Activated gamma-delta T cell (primary cell): ENCODE measurements around the gene NOP53.
"Not testable (repeated sequence)": the region's sequence is repeated elsewhere in the genome, so short reads cannot be mapped to it uniquely, and the experiment has no call there.

Experiments used
- DNase-seq: peaks from one replicate; lab custom pipeline; 2025; lab: John Stamatoyannopoulos, UW
- total RNA-seq, 2 donors: gene quantifications; one replicate each; lab custom pipeline; 2026; lab: John Stamatoyannopoulos, UW

NOP53 gene
- total RNA-seq: 338 to 429 reads per million in 2 donors

DNA sequence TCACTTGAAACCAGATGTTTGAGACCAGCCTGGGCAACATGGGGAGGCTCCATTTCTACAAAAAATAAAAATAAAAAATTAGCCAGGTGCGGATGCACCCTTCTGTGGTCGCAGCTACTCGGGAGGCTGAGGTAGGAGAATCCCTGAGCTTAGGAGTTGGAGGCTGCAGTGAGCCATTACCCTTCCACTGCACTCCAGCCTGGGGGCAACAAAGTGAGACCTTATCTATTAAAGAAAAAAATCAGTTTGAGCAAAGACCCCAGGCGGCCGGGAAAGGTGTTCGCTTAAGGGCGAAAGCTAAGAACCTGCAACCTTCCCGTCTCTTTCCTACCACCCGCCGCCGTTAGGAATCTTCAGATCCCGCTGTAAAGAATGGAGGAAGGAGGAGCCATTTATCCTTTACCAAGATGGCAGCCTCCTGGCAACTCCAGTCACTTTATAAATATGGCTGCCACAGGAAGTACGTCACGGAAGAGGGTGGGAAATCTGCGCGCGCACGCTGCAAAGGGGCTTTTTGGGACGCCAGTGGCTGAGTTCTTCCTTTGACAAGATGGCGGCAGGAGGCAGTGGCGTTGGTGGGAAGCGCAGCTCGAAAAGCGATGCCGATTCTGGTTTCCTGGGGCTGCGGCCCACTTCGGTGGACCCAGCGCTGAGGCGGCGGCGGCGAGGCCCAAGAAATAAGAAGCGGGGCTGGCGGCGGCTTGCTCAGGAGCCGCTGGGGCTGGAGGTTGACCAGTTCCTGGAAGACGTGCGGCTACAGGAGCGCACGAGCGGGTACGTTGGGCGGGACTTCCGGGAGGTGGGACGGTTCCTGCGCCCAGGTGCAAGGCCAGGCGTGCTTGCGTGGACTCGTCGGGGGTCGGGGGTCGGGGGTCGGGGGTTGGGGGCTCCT is at the start of gene NOP53:
Gene NOP53, plus strand, starts transcription at position 537 of the 892 bp plus-strand sequence. Its CDS starts 14 bp downstream, at position 551.
- peak; percentile 84 for DNase-seq

DNA sequence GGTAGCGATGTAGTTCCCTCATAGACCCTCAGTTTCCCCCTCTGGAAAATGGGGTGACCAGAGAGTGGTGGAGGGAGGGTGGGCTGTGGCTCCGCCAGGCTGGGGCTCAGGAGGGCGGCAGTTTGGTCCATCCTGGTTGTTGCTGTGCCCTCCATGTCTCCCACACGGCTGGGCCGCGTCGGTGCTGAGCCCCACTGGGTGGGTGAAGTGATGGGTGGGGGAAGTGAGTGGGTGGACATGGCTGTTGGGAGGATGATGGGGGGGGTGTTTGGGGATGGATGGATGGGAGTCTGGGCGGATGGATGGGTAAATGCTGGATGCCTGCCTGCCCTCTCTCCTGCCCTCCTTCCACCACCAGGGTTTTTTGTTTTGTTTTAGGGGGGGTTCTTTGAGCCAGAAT is 48.7 kb upstream of the NOP53 start:
- DNase-seq: no peak

DNA sequence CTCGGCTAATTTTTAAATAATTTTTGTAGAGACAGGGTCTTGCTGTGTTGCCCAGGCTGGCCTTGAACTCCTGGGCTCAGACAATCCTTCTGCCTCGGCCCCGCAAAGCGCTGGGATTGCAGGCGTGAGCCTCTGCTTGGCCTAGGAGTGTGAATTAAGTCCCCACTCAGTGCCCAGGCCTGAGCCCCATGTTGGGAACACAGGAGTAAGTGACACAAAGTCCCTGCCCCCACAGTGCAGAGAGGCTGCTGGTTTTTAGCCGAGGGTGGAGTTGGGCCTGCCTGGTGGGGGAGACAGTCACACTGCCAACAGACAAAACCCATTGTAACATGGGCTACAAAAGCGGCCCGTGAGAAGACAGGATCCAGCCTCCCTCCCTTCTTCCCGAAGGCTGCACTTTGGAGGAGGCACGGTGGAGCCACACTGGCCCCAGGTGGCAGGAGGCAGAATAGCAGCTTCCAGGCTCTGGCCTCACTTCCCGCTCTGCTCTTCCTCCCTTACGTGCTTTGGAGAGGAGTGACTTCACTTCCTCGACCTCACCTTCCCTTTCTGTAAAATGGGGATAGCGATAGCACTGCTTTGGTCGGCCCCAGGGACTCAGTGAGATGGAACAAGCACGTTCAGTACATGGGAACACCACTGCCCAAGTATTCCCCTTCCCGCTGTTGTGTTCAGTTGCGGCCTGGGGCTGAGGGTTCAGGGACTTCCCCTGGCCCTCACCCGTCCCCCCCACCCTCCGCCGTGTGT is 47.3 kb upstream of the NOP53 start:
- no peak for DNase-seq

DNA sequence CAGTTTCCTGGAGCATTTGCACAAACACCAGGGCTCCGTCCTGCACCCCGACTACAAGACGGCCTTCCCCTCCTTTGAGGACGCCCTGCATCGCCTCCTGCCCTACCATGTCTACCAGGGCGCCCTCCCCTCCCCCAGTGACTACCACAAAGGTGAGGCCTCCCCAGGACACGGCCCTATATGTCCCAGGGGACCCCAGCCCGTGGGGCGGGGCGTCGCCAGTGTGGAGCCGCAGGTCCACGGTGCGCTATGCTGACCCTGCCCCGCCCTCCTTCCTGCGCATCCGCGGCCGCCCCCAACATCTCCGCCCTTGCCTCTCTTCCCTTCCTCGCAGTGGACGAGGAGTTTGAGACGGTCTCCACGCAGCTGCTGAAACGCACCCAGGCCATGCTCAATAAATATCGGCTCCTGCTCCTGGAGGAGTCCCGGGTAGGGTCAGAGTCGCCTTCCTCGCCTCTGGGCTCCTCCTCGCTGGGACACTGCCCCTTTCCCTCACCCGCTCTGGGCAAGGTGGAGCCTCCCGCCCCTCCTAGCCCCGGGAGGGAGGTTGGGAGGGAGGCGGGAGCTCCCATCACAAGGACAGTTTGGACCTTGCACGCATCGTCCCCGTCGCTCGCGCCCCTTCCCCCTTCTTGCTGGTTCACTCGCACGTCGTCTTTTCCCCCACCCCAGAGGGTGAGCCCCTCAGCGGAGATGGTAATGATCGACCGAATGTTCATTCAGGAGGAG is 46.6 kb upstream of the NOP53 start:
- DNase-seq: no peak

DNA sequence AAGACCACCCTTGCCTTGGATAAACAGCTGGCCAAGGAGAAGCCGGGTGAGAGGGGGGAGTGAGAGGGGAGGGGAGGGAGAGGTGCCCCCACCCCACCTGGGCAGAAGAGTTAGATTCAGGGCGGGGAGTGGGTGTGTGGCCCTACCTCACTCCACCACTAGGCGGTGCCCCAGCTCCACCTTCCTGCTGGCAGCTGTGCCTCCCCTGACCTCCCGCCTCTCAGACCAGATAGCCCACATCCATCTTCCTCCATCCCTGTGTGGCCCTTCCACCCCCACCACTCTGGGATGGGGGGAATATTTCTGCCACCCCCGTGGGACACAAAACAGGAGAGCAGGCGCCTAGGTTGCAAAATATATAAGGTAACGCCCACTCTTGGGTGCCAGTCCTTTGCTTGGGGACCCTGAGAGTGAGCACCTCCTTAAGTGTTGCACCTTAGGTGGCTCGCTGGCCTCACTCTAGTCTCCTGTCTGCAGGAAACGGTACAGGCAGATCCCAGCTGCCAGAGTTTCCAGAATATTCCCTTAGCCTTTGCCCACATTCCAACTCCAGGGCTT is 45.9 kb upstream of the NOP53 start:
- no peak for DNase-seq

DNA sequence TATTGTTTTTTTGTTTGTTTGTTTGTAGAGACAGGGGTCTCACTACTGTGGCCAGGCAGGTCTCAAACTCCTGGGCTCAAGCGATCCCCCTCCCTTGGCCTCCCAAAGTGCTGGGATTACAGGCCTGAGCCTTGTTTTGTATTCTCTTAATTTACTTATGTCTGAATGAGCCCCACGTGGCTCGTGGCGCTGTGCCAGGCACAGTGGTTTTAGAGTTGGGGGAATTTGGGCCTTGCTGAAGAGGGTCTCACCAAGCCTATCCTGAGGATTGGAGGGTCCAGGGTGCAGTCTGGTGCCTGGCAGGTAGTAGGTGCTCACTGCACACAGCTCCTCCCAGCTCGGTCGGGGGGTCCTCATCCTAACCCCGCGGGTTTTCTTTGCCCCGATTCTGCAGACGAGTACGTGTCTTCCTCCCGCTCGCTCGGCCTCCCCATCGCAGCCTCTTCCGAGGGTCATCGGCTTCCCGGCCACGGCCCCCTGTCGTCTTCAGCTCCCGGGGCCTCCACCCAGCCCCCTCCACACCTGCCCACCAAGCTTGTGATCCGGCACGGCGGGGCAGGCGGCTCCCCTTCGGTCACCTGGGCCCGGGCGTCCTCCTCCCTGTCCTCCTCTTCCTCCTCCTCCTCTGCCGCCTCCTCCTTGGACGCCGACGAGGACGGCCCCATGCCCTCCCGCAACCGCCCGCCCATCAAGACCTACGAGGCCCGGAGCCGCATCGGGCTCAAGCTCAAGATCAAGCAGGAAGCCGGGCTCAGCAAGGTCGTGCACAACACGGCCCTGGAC is 44.2 kb upstream of the NOP53 start:
- DNase-seq: no peak

DNA sequence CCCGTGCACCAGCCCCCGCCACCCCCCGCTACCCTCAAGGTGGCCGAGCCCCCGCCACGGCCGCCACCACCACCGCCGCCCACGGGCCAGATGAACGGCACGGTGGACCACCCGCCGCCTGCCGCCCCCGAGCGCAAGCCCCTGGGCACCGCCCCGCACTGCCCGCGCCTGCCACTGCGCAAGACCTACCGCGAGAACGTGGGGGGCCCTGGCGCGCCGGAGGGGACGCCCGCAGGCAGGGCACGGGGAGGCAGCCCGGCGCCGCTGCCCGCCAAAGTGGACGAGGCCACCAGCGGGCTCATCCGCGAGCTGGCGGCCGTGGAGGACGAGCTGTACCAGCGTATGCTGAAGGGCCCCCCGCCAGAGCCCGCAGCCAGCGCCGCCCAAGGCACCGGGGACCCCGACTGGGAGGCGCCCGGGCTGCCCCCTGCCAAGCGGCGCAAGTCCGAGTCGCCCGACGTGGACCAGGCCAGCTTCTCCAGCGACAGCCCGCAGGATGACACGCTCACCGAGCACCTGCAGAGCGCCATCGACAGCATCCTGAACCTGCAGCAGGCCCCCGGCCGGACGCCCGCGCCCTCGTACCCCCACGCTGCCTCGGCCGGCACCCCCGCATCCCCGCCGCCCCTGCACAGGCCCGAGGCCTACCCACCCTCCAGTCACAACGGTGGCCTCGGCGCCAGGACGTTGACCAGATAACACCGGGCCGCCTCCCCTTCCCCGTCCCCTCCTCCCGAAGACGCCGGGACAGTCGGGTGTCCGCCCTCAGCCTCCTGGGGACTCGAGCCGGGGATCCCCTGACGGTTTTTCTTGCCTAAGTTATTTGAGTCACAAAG is 43.4 kb upstream of the NOP53 start:
- DNase-seq: no peak

DNA sequence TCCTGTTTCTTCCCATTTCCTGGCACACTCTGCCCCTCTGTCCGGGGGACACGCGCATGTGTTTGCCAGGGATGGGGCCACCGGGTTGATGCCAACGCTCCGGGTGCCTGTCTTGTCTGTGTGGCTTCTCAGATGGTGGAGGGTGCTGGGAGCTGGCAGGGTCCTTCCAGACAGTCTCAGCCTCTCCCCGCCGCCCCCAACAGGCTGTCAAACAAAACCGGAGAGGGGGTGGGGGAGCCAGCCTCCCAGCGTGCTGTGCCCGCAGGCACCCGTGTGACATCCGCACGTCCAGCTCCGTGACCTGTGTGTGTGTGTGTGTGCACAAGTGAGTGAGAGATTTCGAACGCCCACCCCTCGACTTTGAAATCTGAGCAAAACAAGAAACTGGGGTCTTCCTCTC is 42.7 kb upstream of the NOP53 start:
- no peak for DNase-seq

DNA sequence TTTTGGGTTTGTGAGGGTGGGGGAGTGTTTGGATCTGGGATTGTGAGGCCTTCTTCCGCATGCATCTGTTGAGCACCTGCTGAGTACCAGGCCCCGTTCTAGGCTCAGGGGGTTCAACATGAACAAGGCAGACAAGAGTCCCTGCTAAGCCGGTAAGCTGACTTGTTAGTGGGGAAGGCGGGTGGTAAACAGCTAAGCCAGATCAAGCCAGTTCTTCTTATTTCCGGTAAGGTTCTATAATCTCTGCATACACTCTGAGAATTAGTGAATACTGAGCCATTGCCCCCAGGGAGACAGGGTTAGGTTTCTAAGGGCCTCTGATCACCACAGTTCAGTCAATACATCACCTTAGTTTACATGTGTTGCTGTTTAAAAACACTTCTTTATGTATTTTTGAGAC is 42.0 kb upstream of the NOP53 start:
- no peak for DNase-seq

DNA sequence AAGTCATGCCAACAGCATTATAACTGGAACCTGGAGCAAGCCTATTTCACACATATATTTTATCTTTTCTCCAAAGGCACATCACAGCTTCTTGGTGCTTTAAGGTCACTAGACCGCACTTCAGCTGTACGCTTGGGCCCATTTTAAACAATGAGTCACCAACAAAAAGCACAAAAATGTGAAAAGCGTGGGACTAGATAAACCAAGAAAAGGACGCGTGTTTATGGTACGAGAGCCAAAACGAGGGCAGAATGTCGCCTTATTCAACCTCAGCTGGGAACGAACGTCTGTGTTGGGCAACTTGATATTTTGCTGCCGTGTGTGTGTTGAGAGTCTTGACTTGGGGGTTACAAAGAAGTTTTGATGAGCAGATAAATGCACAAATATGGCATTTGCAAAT is 41.3 kb upstream of the NOP53 start:
- DNase-seq: no peak

DNA sequence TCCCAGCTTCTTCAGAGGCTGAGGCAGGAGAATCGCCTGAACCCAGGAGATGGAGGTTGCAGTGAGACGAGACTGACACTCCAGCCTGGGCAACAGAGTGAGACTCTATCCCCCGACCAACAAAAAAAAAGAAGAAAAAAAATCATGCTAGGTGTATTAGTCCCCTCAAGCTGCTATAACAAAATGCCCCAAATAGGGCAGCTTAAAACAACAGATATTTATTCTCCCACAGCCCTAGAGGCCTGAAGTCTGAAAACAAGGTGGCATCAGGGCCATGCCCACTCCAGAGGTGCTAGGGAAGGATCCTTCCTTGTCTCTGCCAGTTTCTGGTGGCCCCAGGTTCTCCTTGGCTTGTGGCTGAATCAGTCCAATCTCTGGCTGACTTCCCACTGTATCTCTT is 40.7 kb upstream of the NOP53 start:
- DNase-seq: no peak

DNA sequence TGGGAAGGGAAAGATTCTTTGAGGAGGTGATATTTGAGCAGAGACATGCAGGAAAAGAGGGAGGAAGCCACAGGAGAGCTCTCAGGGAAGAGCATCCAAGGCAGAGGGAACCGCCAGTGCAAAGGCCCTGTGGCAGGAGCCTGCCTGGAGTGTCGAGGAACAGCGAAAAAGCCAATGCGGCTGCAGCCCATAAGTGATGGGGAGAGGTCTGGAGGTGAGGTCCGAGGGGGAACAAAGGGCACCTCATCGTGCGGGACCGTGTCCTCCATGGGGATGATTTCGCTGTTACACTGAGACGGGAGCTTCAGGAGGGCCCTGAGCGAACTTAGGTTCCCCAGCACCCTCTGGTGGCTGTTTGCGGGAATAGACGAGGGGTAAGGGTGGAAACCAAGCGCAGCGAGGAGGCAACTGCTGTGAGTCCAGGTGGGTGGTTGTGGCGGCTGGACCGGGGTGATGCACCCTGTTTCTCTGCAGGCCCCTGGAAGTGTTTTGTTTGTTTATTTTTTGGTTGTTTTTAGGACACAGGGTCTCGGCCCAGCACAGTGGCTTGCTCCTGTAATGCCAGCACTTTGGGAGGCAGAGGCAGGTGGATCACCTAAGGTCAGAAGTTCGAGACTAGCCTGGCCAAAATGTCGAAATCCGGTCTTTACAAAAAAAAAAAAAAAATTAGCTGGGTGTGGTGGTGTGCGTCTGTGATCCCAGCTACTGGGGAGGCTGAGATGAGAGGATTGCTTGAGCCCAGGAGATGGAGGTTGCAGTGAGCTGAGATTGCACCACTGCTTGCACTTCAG is 38.0 kb upstream of the NOP53 start:
- no peak for DNase-seq

DNA sequence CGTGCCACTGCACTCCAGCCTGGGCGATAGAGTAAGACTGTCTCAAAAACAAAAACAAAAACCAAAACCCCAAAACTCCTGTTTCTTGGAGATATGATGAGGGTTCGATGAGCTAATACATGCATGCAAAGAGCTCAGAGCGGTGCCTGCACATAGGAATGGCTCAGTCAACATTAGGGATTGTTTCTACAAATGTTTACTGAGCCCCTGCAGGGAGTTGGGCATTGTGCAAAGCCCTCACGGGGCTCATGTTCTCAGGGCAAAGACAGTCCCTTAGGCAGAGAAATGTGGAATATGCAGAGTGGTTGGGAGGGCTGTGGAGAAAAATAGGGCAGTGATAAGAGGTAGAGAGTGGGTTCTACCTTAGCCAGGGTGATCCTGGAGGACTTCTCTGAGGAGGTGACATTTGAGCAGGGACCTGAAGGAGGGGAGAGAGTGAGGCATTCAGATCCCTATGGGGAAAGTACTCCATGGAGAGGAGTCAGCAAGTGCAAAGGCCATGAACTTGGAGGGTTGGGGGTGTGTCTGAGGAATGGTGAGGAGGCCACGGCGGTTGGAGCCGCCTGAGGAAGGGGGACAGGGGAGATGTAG is 33.6 kb upstream of the NOP53 start:
- DNase-seq: no peak

DNA sequence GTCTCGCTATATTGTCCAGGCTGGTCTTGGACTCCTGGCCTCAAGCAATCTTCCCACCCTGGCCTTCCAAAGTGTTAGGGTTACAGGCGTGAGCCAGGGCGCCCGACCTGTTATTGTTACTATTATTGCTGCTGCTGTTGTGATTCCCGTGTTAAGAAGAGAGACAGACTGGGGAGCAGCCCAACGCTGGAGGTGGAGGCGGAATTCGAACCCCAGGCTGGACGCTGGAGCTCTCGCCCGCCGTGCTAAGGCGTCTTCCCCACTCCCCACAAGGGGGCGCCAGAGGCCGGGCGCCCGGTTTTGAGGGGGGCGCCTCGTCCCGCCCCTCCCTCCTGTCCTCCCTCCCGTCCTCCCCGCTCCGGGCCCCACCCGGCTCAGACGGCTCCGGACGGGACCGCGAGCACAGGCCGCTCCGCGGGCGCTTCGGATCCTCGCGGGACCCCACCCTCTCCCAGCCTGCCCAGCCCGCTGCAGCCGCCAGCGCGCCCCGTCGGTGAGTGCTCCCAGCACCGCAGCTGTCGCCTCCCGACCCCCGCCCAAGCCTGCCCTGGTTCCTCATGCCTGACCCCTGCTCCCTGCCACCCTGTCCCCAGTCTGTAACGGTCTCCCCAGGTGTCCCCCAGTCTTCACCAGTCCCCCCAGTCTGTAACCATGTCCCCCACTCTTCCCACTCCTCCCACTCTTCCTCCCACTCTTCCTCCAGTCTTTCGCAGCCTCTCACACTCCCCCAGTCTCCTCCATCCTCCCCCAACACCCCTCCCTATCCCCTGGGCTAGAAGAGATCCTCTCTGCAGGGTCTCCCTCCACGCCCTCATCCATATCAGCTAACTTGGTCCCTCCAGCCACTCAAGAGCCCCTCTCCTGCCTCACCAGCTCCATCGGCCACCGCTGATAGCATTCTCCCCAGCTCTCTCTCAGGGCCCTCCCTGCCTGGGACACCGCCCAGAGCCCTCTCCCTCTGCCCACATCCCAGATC is 32.0 kb upstream of the NOP53 start, which contains the start of gene EHD2:
Gene EHD2, plus strand, starts transcription at position 377 of the 976 bp plus-strand sequence. CDS start 3,191 bp downstream, outside the sequence.
- no peak for DNase-seq

DNA sequence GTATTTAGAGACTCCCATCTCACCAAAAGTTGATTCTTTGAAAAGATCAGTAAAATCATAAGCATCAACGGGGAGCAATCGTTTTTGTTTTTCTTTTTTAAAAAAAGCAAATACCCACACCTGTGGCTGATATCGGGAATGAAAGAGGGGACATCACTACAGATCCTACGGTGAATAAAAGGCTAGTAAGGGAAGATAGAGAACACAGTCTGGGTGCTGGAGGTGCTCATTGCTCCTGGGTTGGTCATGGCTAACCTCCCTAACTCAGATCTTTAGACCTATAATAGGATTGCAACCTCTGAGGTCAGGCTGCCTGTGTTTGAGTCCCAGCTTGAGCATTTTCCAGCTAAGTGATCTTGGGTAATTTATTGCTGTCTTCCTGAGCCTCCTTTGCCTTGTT is 31.0 kb upstream of the NOP53 start:
- DNase-seq: no peak

DNA sequence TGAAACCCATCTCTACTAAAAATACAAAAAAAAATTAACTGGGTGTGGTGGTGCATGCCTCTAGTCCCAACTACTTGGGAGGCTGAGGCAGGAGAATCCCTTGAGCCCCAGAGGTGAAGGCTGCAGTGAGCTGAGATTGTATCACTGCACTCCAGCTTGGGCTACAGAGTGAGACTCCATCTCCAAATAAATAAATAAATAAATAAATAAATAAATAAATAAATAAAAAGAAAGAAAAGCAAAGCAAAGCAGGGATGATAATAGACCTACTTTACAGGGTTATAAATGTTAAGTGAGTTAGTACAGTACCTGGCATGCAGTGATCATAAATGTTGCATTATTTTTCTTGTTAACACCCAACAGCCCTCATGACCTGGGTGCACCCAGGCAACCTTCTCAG is 30.5 kb upstream of the NOP53 start:
- not testable (repeated sequence) for DNase-seq

DNA sequence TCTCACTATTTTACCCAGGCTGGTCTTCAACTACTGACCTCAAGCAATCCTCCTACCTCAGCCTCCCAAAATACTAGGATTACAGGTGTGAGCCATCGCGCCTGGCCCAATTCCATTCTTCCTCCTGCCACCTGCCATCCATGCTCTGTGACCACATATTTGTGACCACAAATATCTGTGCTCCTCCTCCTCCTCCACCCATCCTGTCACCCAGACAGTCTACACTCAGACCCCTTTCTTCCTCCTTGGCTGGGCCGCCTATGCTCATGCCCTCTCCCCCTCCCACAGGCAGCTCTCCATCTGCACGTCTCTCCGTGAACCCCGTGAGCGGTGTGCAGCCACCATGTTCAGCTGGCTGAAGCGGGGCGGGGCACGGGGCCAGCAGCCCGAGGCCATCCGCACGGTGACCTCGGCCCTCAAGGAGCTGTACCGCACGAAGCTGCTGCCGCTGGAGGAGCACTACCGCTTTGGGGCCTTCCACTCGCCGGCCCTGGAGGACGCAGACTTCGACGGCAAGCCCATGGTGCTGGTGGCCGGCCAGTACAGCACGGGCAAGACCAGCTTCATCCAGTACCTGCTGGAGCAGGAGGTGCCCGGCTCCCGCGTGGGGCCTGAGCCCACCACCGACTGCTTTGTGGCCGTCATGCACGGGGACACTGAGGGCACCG is 28.9 kb upstream of the NOP53 start:
- DNase-seq: no peak
